Right lobe of liver (tissue), 6 donors: ENCODE results near the gene PRR35. TPM values are rescaled to one million over a fixed set of nuclear protein-coding genes. Genes with fewer than 3 reads are reported as not detected.

Source experiments
- ATAC-seq, 4 donors: fragments of 200-7000 bp; cut with Tn5 transposase; one replicate each; pipeline ENCODE4 v1.9.1; 2020; ENCODE audit warnings: mild to moderate bottlenecking in 4 of 4, moderate library complexity in 4 of 4
- DNase-seq, 3 donors: peaks; one replicate each; pipeline ENCODE4 v3.0.0-alpha.2; 2020
- H3K27ac ChIP-seq, 3 donors: fragments of 200-600 bp; one replicate each; pipeline ENCODE4 v1.8.0; 2022
- H3K27me3 ChIP-seq, 2 donors: fragments of 200-600 bp; one replicate each; pipeline ENCODE4 v1.8.0; 2022
- H3K36me3 ChIP-seq, 4 donors: fragments of 200-600 bp; sonication (generic) in 1 of 4; one replicate each; pipeline versions ENCODE4 v1.5.1 to v1.8.0; 2017 to 2022; ENCODE audit warnings: control low read depth in 1 of 4
- H3K4me1 ChIP-seq, 4 donors: fragments of 200-600 bp; sonication (generic) in 1 of 4; one replicate each; pipeline versions ENCODE4 v1.5.1 to v1.8.0; 2017 to 2022; ENCODE audit warnings: control low read depth in 1 of 4
- H3K4me3 ChIP-seq, 3 donors: fragments of 200-600 bp; one replicate each; pipeline ENCODE4 v1.8.0; 2022
- H3K9me3 ChIP-seq, 4 donors: fragments of 200-600 bp; sonication (generic) in 1 of 4; one replicate each; pipeline versions ENCODE4 v1.5.1 to v1.8.0; 2017 to 2022; ENCODE audit warnings: control low read depth in 1 of 4
- POLR2A ChIP-seq: fragments of 450-650 bp; IDR thresholded peaks from one replicate; pipeline ENCODE4 v1.6.1; 2017; ENCODE audit warnings: antibody characterized with exemption, mild to moderate bottlenecking
- WGBS: methylation state at CpG from one replicate; pipeline ENCODE4 v1.1.6; 2018; ENCODE audit warnings: low coverage, low lambda C conversion rate; ENCODE audit not compliant: insufficient coverage; ENCODE audit errors: missing lambda C conversion rate; 5-methylcytosine and 5-hydroxymethylcytosine counted together
- intact Hi-C, 2 donors: fragments of 100-400 bp; cut with DNase I; formaldehyde crosslinking; loops; one replicate each; pipeline versions ENCODE4 v1.11.2 to v1.14.1; 2022
- total RNA-seq, 6 experiments: library from RNA; depleted of rRNA in 2 of 6; stranded (reverse); fragments of >200 nt in 2 of 6; fragmentation: NEBNext Ultra II Directional in 3 of 6; extraction: Animal tissue kit (Norgen Biotek cat#: 25700) in 3 of 6; gene quantifications; one replicate each; pipeline versions ENCODE4 v1.1.0 to v1.2.4, GENCODE V29; 2016 to 2023
- TF ChIP-seq, protein P1 (sequence below), 4 donors: fragments of 200-600 bp in 3 of 4; fragments of 450-650 bp in 1 of 4; IDR thresholded peaks; one replicate each; pipeline versions ENCODE4 v1.5.1 to v1.8.0; 2016 to 2022; ENCODE audit warnings: antibody characterized with exemption in 4 of 4, mild to moderate bottlenecking in 2 of 4
- donor health status: DM: no; HTN: yes; CAD: no.
- donor health status: DM: no; HTN: no; CAD: no.
- donor health status: DM: no; HTN: no; CAD: no.
- donor health status: DM: no; HTN: yes; CAD: no.
- donor health status: DM: no; HTN: yes; CAD: no.

Gene PRR35
- total RNA-seq, 6 experiments from 2014 or later = not detected

DNA sequence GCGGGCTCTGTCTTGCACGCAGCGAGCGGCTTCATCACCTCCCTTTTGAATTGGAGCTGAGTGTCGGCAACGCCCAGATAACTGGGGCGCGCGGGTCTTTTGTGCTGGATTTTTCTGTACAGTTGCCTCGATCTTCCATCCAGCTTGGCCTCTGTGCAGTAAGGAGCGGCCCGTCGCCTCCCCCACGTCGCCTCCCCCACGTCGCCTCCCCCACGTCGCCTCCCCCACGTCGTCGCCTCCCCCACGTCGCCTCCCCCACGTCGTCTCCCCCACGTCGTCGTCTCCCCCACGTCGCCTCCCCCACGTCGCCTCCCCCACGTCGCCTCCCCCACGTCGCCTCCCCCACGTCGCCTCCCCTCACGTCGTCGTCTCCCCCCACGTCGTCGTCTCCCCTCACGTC, 15.7 kb upstream of the PRR35 start:
- peaks cover 0 to 7% (median 1%) of the 10 kb centered on the region in 4 donors for H3K36me3 ChIP-seq
- H3K4me3 ChIP-seq = no peak overlapping the region
- no peaks in the 10 kb centered on the region for H3K27me3 ChIP-seq
- intact Hi-C loops = no loop called here
- no peak overlapping the region for H3K27ac ChIP-seq
- no peaks in the 10 kb centered on the region for H3K9me3 ChIP-seq
- DNase-seq (no peak), ATAC-seq (no peak)
- 95% methylated on average over 34 of the region's 46 CpGs for WGBS
- H3K4me1 ChIP-seq = peaks cover 0 to 16% (median 5%) of the 10 kb centered on the region in 4 donors
- TF ChIP-seq, protein P1, sequence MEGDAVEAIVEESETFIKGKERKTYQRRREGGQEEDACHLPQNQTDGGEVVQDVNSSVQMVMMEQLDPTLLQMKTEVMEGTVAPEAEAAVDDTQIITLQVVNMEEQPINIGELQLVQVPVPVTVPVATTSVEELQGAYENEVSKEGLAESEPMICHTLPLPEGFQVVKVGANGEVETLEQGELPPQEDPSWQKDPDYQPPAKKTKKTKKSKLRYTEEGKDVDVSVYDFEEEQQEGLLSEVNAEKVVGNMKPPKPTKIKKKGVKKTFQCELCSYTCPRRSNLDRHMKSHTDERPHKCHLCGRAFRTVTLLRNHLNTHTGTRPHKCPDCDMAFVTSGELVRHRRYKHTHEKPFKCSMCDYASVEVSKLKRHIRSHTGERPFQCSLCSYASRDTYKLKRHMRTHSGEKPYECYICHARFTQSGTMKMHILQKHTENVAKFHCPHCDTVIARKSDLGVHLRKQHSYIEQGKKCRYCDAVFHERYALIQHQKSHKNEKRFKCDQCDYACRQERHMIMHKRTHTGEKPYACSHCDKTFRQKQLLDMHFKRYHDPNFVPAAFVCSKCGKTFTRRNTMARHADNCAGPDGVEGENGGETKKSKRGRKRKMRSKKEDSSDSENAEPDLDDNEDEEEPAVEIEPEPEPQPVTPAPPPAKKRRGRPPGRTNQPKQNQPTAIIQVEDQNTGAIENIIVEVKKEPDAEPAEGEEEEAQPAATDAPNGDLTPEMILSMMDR (IDR thresholded peaks at IDR 0.05) = no peak
- no peak for TF ChIP-seq POLR2A

DNA sequence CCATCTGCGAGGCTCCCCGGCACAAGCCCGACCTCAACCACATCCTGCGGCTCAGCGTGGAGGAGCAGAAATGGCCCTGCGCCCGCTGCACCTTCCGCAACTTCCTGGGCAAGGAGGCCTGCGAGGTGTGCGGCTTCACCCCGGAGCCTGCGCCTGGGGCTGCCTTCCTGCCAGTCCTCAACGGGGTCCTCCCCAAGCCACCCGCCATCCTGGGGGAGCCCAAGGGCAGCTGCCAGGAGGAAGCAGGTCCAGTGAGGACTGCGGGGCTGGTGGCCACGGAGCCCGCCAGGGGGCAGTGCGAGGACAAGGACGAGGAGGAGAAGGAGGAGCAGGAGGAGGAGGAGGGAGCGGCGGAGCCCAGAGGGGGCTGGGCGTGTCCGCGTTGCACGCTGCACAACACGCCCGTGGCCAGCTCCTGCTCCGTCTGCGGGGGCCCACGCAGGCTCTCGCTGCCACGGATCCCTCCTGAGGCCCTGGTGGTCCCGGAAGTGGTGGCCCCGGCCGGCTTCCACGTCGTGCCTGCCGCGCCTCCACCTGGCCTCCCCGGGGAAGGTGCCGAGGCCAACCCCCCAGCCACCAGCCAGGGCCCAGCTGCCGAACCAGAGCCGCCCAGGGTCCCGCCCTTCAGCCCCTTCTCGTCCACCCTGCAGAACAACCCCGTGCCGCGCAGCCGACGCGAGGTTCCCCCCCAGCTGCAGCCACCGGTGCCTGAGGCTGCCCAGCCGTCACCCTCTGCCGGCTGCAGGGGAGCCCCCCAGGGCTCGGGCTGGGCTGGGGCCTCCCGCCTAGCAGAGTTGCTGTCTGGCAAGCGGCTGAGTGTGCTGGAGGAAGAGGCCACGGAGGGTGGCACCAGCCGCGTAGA, 13.1 kb upstream of the PRR35 start:
- peak in 2 of 4 donors; percentile 10 to 18 for ATAC-seq

DNA sequence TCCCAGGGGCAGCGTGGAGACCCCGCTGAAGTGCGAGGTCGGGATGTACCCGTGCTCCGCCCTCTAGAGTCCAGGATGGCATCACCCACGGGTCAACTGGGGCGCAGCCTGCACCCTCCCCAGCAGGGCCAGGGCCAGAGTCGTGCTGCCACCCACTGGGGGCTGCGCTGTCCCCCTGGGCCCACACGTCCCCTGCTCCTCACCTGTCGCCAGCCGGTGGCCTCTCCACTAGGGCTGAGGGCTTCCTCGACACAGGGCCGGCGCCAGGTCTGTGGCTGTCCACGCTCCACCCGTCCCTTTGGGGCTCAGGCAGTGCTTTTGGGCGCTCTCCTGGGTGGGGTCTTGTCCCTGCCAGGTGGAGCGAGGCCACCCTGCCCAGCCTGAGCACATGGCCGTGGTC, 11.6 kb upstream of the PRR35 start:
- H3K27ac ChIP-seq = no peak overlapping the region
- H3K27me3 ChIP-seq = no peaks in the 10 kb centered on the region
- H3K4me3 ChIP-seq = no peak overlapping the region
- peaks cover 0 to 6% (median 3%) of the 10 kb centered on the region in 4 donors for H3K4me1 ChIP-seq
- DNase-seq (no peak), ATAC-seq (no peak)
- H3K9me3 ChIP-seq = no peaks in the 10 kb centered on the region
- H3K36me3 ChIP-seq = peaks cover 0 to 17% (median 5%) of the 10 kb centered on the region in 4 donors
- WGBS = 100% methylated on average over 1 of the region's 21 CpGs
- intact Hi-C loops = no loop called here
- no peak for TF ChIP-seq POLR2A
- TF ChIP-seq, protein P1 (IDR thresholded peaks at IDR 0.05) = no peak

More for the DNA sequence above, 13.1 kb upstream of the PRR35 start:
- no CpG with 5 or more reads among the region's 60 CpGs for WGBS
- Histone ChIP-seq H3K27ac (no peak overlapping the region), H3K36me3 (peaks cover 0 to 14% (median 4%) of the 10 kb centered on the region in 4 donors), H3K27me3 (no peaks in the 10 kb centered on the region), H3K9me3 (no peaks in the 10 kb centered on the region), H3K4me1 (peaks cover 0 to 16% (median 5%) of the 10 kb centered on the region in 4 donors), H3K4me3 (no peak overlapping the region)
- intact Hi-C loops = no loop called here
- peak in 2 of 3 donors; percentile 62 to 79 for DNase-seq
- TF ChIP-seq, protein P1 (IDR thresholded peaks at IDR 0.05) = peak in 2 of 4 donors; percentile 16 to 25
- TF ChIP-seq POLR2A = no peak

DNA sequence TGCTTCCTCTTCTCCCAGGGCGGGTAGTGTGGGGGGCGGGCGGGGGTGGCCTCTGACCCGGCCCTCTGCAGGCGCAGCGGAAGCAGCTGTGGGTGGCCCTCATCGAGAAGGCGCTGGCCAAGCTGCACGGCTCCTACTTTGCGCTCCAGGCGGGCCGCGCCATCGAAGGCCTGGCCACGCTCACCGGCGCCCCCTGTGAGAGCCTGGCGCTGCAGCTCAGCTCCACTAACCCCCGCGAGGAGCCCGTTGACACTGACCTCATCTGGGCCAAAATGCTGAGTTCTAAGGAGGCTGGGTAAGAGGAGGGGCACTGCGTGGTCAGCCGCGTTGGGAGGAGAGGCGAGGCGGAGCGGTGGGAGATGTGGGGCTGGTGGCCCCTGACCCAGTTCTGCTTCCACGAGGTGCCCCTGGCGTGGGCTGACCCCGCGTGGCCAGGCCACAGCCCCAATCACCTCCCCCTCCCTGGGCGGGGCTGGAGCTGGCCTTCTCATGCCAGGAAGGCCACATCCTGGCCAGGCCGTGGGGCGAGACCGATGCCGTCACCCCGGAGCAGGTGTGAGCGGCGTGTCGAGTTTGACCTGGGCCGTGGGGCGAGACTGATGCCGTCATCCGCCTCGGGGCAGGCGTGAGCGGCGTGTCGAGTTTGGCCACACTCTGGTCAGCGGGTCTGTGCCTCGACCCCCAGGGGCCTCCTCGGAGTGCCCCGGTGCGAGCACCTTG, 10.5 kb upstream of the PRR35 start:
- Histone ChIP-seq H3K4me1 (no peaks in the 10 kb centered on the region), H3K4me3 (no peak overlapping the region), H3K36me3 (peaks cover 0 to 17% (median 5%) of the 10 kb centered on the region in 4 donors), H3K9me3 (no peaks in the 10 kb centered on the region), H3K27ac (no peak overlapping the region), H3K27me3 (no peaks in the 10 kb centered on the region)
- 97% methylated on average over 11 of the region's 54 CpGs for WGBS
- intact Hi-C loops = no loop called here
- no peak for TF ChIP-seq POLR2A
- TF ChIP-seq, protein P1 (IDR thresholded peaks at IDR 0.05) = no peak
- DNase-seq (no peak), ATAC-seq (no peak)
